Central memory CD8-positive, alpha-beta T cell (primary cell): ENCODE data around the gene CRACDL.
"Not testable (repeated sequence)": the region's sequence is repeated elsewhere in the genome, so short reads cannot be mapped to it uniquely, and the experiment has no call there.

Source experiments
- ATAC-seq: fragments of 150-1000 bp; cut with Tn5 transposase; replicated peaks from 2 replicates; pipeline ENCODE4 v1.10.0; 2022; ENCODE audit warnings: mild to moderate bottlenecking, moderate FRiP score, moderate number of reproducible peaks; ENCODE audit not compliant: poor library complexity, severe bottlenecking; ENCODE audit errors: extremely low read depth
- DNase-seq, 2 donors: peaks; one replicate each; pipeline ENCODE4 v3.0.0; 2021; ENCODE audit warnings: low spot score in 2 of 2
- H3K27ac Mint-ChIP-seq: one replicate; pipeline ENCODE4 v1.8.0; 2022; ENCODE audit warnings: low read depth, mild to moderate bottlenecking, moderate library complexity, mixed read lengths
- H3K27me3 Mint-ChIP-seq: one replicate; pipeline ENCODE4 v1.8.0; 2022; ENCODE audit warnings: mixed read lengths
- H3K36me3 Mint-ChIP-seq: one replicate; pipeline ENCODE4 v1.8.0; 2022; ENCODE audit warnings: mild to moderate bottlenecking, moderate library complexity, mixed read lengths; ENCODE audit not compliant: insufficient read depth
- H3K4me1 Mint-ChIP-seq: one replicate; pipeline ENCODE4 v1.8.0; 2022; ENCODE audit warnings: mixed read lengths
- H3K4me3 Mint-ChIP-seq: one replicate; pipeline ENCODE4 v1.8.0; 2022; ENCODE audit warnings: mild to moderate bottlenecking, moderate library complexity, mixed read lengths
- H3K9me3 Mint-ChIP-seq: one replicate; pipeline ENCODE4 v1.8.0; 2022; ENCODE audit warnings: mixed read lengths

Gene CRACDL

DNA sequence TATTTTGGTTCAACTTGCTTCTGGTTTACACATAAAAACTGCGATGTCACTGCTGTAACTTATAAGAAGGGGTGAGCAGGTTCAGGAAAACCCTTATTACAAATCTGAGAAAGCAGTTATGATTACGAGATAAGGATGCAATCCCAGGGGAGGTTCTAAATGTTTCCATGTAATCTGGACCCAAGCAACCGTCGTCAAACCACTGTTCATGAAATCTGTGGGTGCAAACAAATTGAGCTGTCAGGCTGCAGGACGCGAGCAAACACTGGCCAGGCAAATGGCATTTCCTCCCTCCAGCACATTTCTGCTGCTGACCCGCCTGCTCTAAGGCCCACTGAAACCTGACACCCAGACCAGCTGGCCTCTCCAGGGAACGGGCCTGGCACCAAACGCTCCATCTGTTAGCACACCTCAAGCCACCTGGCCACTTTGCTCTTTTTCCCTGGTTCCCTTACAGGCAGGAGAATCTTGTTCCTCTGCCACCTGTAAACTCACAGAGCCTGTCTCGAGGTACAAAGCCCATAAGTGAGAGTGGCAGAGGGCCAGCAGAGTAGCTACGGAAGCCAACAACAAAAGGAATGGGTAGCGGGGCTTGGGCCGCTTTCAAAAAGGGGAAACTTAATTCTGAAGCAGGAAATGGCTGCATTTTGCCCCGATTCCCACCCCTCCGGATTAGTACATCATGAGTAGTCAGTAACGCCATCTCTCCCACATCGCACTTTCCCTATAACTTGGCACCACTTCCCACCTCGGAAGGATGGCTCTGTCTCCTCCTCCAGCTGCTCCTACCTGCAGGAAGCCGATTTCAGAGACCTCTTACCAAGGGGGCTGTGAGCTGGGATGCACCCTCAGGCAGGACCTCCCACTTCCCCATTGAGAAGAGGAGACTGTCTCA, 26.5 kb downstream of the CRACDL start:
- Mint-ChIP-seq H3K27ac (no peak overlapping the region), H3K36me3 (no peaks in the 10 kb centered on the region), H3K4me1 (peaks cover 32% of the 10 kb centered on the region), H3K4me3 (no peak overlapping the region), H3K9me3 (no peaks in the 10 kb centered on the region), H3K27me3 (peaks cover 45% of the 10 kb centered on the region)
- ATAC-seq (no peak), DNase-seq (no peak)

DNA sequence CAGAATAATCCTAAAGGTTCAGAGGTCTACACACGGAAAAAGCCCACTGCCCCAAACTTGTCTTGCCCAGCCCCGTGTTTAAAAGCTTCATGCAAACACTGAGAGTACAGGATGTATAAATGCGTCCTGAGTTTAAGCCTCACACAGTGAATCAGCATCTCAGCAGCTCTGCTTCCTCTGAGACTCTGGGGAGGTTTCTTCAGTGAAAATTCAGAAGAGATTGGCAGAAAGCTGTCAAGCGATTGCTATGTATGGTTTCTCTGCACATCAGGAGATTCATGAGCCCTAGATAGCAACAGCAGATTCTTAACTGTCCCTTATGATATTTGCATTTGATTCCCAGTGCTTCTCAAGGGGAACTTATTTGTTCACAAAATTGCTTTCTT, 27.1 kb downstream of the CRACDL start:
- Mint-ChIP-seq H3K27me3 (peaks cover 39% of the 10 kb centered on the region), H3K9me3 (no peaks in the 10 kb centered on the region), H3K4me1 (peaks cover 32% of the 10 kb centered on the region), H3K4me3 (no peak overlapping the region), H3K36me3 (no peaks in the 10 kb centered on the region), H3K27ac (no peak overlapping the region)
- ATAC-seq (no peak), DNase-seq (no peak)

DNA sequence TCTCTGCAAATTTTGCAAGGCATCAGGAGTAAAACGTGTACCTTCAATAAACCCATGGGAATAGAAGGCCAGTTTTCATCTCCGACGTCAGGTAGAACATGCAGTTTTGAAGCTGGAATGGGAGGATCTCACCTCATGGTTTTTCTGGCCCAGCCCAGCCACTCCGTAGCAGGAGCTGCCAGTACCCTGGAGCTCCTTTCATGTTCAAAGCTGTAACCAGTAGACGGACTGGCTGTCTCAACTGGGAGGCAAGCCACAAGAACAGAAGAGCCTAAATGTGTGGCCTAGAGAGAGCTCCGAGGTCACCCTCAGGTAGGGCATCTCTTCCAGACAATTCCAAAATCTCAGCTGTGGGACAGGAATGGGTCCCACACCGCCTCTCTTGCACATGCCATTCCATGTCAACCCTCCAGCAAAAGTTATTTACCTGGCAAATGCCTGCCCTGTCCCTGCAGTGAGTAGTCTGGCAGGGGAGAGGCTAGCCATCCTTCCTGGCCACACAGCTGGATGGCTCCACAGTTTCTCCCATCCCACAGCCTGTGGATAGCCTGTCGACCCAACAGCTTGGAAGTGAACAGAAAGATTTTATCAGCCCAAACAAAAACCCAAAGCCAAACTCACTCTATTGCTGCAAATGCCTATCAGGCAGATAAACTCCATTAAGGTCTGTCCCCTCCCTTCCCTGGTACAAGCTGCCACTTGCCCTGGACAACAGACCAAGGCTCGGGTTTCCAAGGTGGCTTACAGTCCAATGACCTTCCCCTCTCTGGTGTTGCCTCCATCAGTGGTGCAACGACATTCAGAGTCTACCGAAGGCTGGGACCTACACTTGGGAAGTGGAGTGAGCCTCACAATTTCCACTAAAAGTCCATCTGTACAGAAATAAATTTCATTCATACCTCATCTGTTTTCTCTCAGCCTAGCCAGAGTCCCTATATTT, 27.8 kb downstream of the CRACDL start:
- ATAC-seq (no peak), DNase-seq (no peak)
- Mint-ChIP-seq H3K4me1 (peaks cover 30% of the 10 kb centered on the region), H3K4me3 (no peak overlapping the region), H3K27ac (no peak overlapping the region), H3K9me3 (no peaks in the 10 kb centered on the region), H3K36me3 (no peaks in the 10 kb centered on the region), H3K27me3 (peaks cover 32% of the 10 kb centered on the region)

DNA sequence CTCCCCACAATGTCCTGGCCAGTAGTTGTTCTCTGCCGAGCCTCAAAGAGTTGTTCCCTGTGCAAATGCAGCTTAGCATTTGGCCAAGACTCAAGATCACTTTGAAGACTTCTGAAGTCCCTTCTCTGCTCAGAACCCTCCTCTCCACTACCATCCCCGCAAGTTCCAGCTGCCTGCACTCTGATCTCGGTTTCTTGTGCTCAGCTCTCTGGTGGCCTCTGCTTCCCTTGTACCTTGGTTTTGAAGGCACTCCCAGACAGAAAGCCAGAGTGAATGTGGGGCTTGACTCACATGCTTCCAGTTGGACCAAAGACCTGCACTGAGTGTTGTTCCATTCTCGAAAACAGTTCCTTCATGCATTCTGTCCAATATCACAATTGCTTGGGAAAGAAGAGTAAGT, 28.6 kb downstream of the CRACDL start:
- peaks cover 22% of the 10 kb centered on the region for H3K4me1 Mint-ChIP-seq
- no peak overlapping the region for H3K4me3 Mint-ChIP-seq
- H3K27me3 Mint-ChIP-seq, result peaks cover 23% of the 10 kb centered on the region
- no peak overlapping the region for H3K27ac Mint-ChIP-seq
- no peaks in the 10 kb centered on the region for H3K9me3 Mint-ChIP-seq
- H3K36me3 Mint-ChIP-seq, result no peaks in the 10 kb centered on the region
- no peak for ATAC-seq
- no peak for DNase-seq

DNA sequence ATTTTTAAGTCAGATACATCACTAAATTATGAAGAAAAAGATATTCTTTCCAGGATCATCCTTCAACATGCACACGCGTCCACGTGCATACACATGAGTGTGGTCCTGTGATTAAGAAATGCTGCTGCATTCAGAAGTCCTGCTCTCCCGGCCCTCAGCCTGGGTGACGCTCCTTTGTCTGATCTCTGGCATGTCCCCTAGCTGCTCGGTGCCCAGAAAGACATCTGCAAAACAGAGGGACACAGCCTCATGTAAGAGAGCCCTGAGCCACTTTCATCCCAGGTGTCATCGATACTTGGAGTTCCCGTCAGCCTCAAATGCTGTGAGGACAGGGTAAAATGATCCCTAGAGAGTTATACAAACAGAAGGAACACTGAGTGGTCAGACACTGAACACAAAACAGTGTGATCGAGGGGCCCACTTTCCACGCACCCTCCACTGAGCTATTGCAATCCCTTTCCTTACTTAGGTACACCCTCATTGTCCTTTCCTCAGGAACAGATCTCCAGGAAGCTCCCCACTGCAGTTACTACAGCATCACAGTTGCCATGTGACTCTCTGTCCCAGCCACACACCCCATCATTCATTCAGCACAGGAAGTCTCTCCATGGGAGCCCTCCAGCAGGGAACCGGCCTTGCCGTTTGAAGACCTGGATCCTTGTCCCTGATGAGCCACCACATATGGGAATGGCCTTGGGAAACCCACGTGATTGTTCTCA, 32.1 kb downstream of the CRACDL start:
- Mint-ChIP-seq H3K4me1 (peaks cover 2% of the 10 kb centered on the region), H3K4me3 (no peak overlapping the region), H3K9me3 (no peaks in the 10 kb centered on the region), H3K36me3 (no peaks in the 10 kb centered on the region), H3K27ac (no peak overlapping the region), H3K27me3 (peaks cover 19% of the 10 kb centered on the region)
- no peak for ATAC-seq
- DNase-seq, result no peak

DNA sequence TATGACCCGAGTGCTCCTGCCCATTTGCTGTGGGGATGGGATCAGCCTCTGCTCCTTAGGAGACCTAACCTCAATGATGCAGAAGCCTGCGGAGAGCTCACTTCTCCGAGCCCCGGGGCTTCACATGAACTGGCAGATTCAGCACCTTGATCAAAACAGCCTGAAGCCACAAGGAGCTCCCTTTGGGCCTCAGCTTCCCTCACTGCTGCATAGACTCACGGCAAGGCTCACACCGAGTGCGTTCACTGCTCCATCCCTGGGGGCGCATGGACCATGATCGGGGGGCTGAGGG, 33.0 kb downstream of the CRACDL start:
- Mint-ChIP-seq H3K4me3 (no peak overlapping the region), H3K36me3 (no peaks in the 10 kb centered on the region), H3K27ac (no peak overlapping the region), H3K4me1 (no peaks in the 10 kb centered on the region), H3K9me3 (no peaks in the 10 kb centered on the region), H3K27me3 (peaks cover 10% of the 10 kb centered on the region)
- no peak for ATAC-seq
- DNase-seq, result no peak

DNA sequence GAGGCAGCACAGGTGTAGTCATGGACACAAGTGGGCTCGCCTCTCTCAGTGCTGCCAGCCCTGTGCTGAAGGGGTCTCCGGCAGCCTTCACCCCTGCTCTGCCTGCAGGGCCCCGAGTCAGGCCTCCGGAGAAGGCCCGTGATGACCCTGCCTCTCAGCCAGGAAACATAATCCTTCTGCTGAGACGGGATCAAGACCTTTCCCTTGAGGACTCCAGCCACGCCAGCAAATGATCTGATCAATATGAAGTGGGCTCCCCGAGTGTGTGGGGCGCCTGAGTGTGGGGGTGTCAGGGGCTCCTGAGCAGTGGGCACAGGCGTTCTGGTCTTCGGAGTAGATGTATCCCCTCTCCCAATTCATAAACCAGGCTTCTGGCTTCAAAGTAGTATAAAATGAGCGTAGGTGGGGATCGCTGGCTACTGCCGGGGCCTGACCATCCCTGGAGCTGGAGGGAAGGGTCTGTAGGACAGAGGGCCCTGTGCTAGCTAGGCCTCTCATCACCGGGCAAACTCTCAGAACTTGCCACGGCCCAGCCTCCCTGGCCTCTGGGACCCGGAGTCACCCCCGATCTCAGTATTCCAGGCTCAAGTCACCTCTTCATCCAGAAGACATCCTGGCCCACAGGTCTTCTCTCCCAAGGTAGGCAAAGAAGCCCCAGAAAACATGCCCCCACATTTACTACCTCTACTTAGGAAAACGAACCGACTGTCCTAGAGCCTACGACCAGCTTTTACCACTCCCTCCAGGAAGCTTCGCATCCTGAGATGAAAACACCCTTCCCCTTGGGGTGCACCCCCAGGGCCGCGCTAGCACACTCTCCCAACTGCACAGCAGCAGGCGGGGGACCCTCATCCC, 33.6 kb downstream of the CRACDL start:
- Mint-ChIP-seq H3K27me3 (peaks cover 4% of the 10 kb centered on the region), H3K36me3 (no peaks in the 10 kb centered on the region), H3K4me3 (no peak overlapping the region), H3K4me1 (no peaks in the 10 kb centered on the region), H3K9me3 (no peaks in the 10 kb centered on the region), H3K27ac (no peak overlapping the region)
- DNase-seq, result no peak
- no peak for ATAC-seq

DNA sequence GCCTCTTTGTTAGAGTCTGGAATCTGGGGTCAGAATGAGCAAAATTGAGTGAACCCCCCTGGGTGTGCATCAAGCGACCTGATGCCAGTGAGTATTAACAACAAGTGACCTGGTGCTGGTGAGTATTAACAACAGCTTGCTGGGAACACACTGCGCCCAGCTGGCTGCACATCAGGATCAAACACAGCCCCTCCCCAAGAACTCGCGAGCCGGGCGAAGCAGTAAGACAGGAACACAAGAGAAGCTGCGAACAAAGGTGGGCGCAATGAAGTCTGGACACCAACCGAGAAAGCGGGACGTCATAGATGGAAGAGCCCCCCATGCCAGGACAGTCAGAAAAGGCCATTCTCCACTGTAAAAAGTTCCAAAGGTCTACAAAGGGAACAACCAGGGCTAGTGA, 34.3 kb downstream of the CRACDL start:
- ATAC-seq (no peak), DNase-seq (no peak)
- no peak overlapping the region for H3K4me3 Mint-ChIP-seq
- no peaks in the 10 kb centered on the region for H3K4me1 Mint-ChIP-seq
- no peaks in the 10 kb centered on the region for H3K36me3 Mint-ChIP-seq
- no peak overlapping the region for H3K27ac Mint-ChIP-seq
- H3K27me3 Mint-ChIP-seq, result no peaks in the 10 kb centered on the region
- H3K9me3 Mint-ChIP-seq, result no peaks in the 10 kb centered on the region

DNA sequence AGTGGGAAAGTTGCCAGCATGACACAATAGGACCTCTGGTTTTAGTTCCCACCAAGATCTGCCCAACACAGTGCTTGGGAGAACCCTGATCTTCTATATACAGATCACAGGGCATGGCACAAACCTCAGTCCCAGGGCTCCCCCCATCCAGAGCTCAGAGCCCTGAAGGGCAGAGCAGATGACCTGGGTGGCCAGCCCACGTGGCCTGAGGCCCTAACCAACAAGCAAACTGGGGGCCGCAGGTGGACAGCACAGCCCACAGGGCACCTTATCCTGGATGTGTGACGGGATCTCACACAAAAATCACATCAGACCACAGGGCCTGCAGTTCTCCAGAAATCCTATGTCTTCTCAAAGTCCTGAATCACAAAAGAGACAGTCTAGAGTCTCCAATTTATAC, 34.7 kb downstream of the CRACDL start:
- H3K4me3 Mint-ChIP-seq, result no peak overlapping the region
- no peak overlapping the region for H3K27ac Mint-ChIP-seq
- no peaks in the 10 kb centered on the region for H3K27me3 Mint-ChIP-seq
- ATAC-seq (no peak), DNase-seq (no peak)
- H3K4me1 Mint-ChIP-seq, result no peaks in the 10 kb centered on the region
- no peaks in the 10 kb centered on the region for H3K36me3 Mint-ChIP-seq
- H3K9me3 Mint-ChIP-seq, result no peaks in the 10 kb centered on the region

DNA sequence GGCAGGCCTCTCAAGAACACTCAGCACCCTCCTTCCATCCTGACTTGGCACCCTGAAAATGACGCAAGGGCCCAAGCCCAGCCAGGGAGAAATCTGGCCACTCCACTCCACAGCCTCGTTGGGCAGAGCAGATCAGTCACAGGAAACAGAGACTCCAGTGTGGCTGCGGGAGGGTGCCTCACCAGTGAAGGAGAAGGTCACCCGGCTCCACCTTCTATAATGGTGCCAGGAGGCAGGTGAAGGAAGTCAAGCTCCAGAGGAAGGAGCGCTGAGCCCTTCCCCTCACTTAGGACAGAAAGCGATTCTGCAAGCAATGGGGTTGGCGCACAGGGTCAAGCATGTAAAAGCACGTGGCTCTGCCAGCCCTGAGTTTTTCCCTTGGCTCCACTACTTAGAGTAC, 35.3 kb downstream of the CRACDL start:
- ATAC-seq (no peak), DNase-seq (no peak)
- Mint-ChIP-seq H3K4me3 (no peak overlapping the region), H3K27me3 (no peaks in the 10 kb centered on the region), H3K9me3 (no peaks in the 10 kb centered on the region), H3K36me3 (no peaks in the 10 kb centered on the region), H3K27ac (no peak overlapping the region), H3K4me1 (no peaks in the 10 kb centered on the region)

DNA sequence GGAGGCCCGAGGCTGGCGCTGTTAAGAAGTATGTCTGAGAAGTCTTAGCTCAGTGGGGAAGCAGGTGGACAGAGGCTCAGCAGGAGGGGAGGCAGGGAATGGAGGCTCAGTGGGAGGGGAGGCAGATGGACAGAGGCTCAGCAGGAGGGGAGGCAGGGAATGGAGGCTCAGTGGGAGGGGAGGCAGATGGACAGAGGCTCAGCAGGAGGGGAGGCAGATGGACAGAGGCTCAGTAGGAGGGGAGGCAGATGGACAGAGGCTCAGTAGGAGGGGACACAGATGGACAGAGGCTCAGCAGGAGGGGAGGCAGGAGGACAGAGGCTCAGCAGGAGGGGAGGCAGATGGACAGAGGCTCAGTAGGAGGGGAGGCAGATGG, 36.3 kb downstream of the CRACDL start:
- not testable (repeated sequence) for H3K4me3 Mint-ChIP-seq, H3K36me3 Mint-ChIP-seq, H3K9me3 Mint-ChIP-seq, DNase-seq, H3K27me3 Mint-ChIP-seq, ATAC-seq, H3K4me1 Mint-ChIP-seq
- peak overlapping the region; percentile 13 for H3K27ac Mint-ChIP-seq
